Measurements from ENCODE around the gene FLCN.

Gene FLCN

DNA sequence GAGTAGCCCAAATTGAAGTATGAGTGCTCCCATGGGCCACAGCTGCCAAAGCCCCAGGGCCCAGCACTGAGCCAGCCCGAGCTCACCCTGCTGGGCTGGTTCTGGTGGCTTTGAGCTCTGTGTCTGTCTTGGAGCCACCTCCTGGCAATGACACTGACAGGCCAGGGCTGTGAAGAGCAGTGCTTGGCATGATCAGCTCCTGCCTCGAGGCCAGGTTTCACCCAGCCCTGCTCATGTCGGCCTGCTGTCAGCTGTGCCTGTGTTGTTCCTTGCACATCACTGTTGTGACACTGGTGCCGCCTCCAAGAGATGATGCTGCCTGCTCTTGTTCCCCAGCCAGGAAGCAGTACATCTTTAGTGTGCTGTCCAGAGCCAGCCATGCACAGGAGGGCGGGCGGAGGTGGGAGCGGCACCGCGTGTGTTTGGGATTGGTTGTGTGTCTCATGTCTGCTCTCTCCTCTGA lies 56.8 kb downstream of the FLCN start:
- Histone ChIP-seq H3K9ac (ENCODE audit: low read depth, low read length) (no peak overlapping the region), H3K27me3 (ENCODE audit: insufficient read depth, low read length, poor library complexity) (no peaks in the 10 kb centered on the region), H3K36me3 (ENCODE audit: insufficient read depth, low read length) (peaks cover 85% of the 10 kb centered on the region), H4K20me1 (ENCODE audit: insufficient read depth, low read length) (no peaks in the 10 kb centered on the region), H3K9me3 (ENCODE audit: insufficient read depth, low read length, severe bottlenecking) (no peaks in the 10 kb centered on the region), H3K79me2 (ENCODE audit: insufficient read depth, low read length) (no peaks in the 10 kb centered on the region), H3K4me1 (ENCODE audit: insufficient read depth, low read length) (no peaks in the 10 kb centered on the region), H2AFZ (ENCODE audit: low read depth, low read length) (no peak overlapping the region), H3K4me2 (ENCODE audit: insufficient read depth, low read length) (no peak overlapping the region), H3K27ac (ENCODE audit: low read length) (no peak overlapping the region), H3K4me3 (ENCODE audit: low read depth in 1 of 2, low read length in 2 of 2) (no peak overlapping the region)
- TF ChIP-seq, protein P1, sequence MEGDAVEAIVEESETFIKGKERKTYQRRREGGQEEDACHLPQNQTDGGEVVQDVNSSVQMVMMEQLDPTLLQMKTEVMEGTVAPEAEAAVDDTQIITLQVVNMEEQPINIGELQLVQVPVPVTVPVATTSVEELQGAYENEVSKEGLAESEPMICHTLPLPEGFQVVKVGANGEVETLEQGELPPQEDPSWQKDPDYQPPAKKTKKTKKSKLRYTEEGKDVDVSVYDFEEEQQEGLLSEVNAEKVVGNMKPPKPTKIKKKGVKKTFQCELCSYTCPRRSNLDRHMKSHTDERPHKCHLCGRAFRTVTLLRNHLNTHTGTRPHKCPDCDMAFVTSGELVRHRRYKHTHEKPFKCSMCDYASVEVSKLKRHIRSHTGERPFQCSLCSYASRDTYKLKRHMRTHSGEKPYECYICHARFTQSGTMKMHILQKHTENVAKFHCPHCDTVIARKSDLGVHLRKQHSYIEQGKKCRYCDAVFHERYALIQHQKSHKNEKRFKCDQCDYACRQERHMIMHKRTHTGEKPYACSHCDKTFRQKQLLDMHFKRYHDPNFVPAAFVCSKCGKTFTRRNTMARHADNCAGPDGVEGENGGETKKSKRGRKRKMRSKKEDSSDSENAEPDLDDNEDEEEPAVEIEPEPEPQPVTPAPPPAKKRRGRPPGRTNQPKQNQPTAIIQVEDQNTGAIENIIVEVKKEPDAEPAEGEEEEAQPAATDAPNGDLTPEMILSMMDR (IDR thresholded peaks at IDR 0.05; ENCODE audit: borderline replicate concordance, extremely low read depth, low read length, poor library complexity, severe bottlenecking) = no peak
- no peak for TF ChIP-seq EZH2 (IDR thresholded peaks at IDR 0.05; ENCODE audit: borderline replicate concordance, low read depth, low read length, severe bottlenecking)
- DNase-seq (no peak), ATAC-seq (ENCODE audit: insufficient read depth, low read depth) (no peak)

DNA sequence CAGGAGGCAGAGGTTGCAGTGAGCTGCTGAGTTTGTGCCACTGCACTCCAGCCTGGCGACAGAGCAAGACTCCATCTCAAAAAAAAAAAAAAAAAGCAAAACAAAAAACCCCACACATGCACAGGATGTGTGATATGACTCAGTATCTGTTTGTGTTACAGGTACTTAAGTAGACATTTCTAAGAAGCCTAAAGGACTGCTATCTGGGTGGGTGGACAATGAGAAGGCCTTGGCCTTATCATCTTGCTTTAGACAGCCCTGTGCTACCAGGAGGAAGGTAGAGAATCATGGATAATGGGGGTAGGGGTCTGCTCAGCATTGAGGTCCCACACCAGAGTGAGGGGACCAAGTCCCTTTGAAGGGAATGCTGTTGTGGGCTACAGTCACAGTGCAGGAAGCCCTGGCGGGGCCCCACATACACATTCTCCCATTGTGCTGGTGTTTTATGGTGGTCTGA lies 57.6 kb downstream of the FLCN start:
- H3K27ac ChIP-seq (ENCODE audit: low read length) = no peak overlapping the region
- no peak overlapping the region for H2AFZ ChIP-seq (ENCODE audit: low read depth, low read length)
- no peaks in the 10 kb centered on the region for H3K9me3 ChIP-seq (ENCODE audit: insufficient read depth, low read length, severe bottlenecking)
- H3K79me2 ChIP-seq (ENCODE audit: insufficient read depth, low read length) = no peaks in the 10 kb centered on the region
- H3K9ac ChIP-seq (ENCODE audit: low read depth, low read length) = no peak overlapping the region
- H3K4me2 ChIP-seq (ENCODE audit: insufficient read depth, low read length) = no peak overlapping the region
- ATAC-seq (ENCODE audit: insufficient read depth, low read depth) = no peak
- H3K4me1 ChIP-seq (ENCODE audit: insufficient read depth, low read length) = no peaks in the 10 kb centered on the region
- H4K20me1 ChIP-seq (ENCODE audit: insufficient read depth, low read length) = no peaks in the 10 kb centered on the region
- H3K27me3 ChIP-seq (ENCODE audit: insufficient read depth, low read length, poor library complexity) = no peaks in the 10 kb centered on the region
- no peak overlapping the region for H3K4me3 ChIP-seq (ENCODE audit: low read depth in 1 of 2, low read length in 2 of 2)
- no peak for TF ChIP-seq EZH2 (IDR thresholded peaks at IDR 0.05; ENCODE audit: borderline replicate concordance, low read depth, low read length, severe bottlenecking)
- TF ChIP-seq, protein P1 (IDR thresholded peaks at IDR 0.05; ENCODE audit: borderline replicate concordance, extremely low read depth, low read length, poor library complexity, severe bottlenecking) = no peak
- H3K36me3 ChIP-seq (ENCODE audit: insufficient read depth, low read length) = peaks cover 92% of the 10 kb centered on the region
- no peak for DNase-seq

DNA sequence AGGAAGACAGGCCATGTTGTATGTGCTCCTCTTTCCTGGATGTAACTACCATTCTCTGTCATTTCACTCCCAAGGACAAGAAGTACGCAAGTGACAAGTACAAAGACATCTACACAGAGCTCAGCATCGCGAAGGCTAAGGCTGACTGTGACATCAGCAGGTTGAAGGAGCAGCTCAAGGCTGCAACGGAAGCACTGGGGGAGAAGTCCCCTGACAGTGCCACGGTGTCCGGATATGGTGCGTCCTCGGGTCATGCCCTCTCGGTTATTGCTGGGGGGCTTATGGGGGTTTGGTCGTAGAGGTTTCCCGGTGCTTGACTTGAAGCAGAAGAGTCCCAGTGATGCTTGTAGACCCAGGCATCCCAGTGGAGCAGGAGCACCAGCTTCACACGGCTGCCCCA lies 59.8 kb downstream of the FLCN start:
- Histone ChIP-seq H4K20me1 (ENCODE audit: insufficient read depth, low read length) (no peaks in the 10 kb centered on the region), H3K9ac (ENCODE audit: low read depth, low read length) (no peak overlapping the region), H2AFZ (ENCODE audit: low read depth, low read length) (no peak overlapping the region), H3K79me2 (ENCODE audit: insufficient read depth, low read length) (no peaks in the 10 kb centered on the region), H3K9me3 (ENCODE audit: insufficient read depth, low read length, severe bottlenecking) (no peaks in the 10 kb centered on the region), H3K4me2 (ENCODE audit: insufficient read depth, low read length) (no peak overlapping the region), H3K4me1 (ENCODE audit: insufficient read depth, low read length) (no peaks in the 10 kb centered on the region), H3K36me3 (ENCODE audit: insufficient read depth, low read length) (peaks cover 96% of the 10 kb centered on the region), H3K4me3 (ENCODE audit: low read depth in 1 of 2, low read length in 2 of 2) (no peak overlapping the region), H3K27me3 (ENCODE audit: insufficient read depth, low read length, poor library complexity) (no peaks in the 10 kb centered on the region), H3K27ac (ENCODE audit: low read length) (no peak overlapping the region)
- ATAC-seq (ENCODE audit: insufficient read depth, low read depth) (no peak), DNase-seq (no peak)
- TF ChIP-seq EZH2 (IDR thresholded peaks at IDR 0.05; ENCODE audit: borderline replicate concordance, low read depth, low read length, severe bottlenecking) = no peak
- TF ChIP-seq, protein P1 (IDR thresholded peaks at IDR 0.05; ENCODE audit: borderline replicate concordance, extremely low read depth, low read length, poor library complexity, severe bottlenecking) = no peak

DNA sequence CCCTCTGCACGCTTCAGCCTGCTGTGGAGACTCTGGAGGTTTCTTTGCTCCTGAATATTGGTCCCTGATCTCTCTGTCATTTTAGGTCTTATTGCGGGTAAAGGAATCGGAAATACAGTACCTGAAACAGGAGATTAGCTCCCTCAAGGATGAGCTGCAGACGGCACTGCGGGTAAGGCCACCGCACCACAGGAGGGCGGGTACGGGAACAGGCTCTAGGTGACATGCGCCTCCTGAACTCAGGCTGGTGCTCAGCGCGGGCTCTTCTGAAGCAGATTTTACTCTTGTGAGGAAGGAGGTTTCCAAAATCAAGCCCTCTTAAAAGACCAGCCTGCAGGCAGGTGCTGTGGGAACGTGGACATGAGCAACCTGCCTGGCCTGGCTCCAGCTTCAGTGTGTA lies 60.6 kb downstream of the FLCN start:
- Histone ChIP-seq H3K27ac (ENCODE audit: low read length) (no peak overlapping the region), H3K9ac (ENCODE audit: low read depth, low read length) (no peak overlapping the region), H3K4me2 (ENCODE audit: insufficient read depth, low read length) (no peak overlapping the region), H3K36me3 (ENCODE audit: insufficient read depth, low read length) (peaks cover 96% of the 10 kb centered on the region), H3K4me1 (ENCODE audit: insufficient read depth, low read length) (no peaks in the 10 kb centered on the region), H2AFZ (ENCODE audit: low read depth, low read length) (no peak overlapping the region), H3K27me3 (ENCODE audit: insufficient read depth, low read length, poor library complexity) (no peaks in the 10 kb centered on the region), H3K4me3 (ENCODE audit: low read depth in 1 of 2, low read length in 2 of 2) (no peak overlapping the region), H3K9me3 (ENCODE audit: insufficient read depth, low read length, severe bottlenecking) (no peaks in the 10 kb centered on the region), H4K20me1 (ENCODE audit: insufficient read depth, low read length) (no peaks in the 10 kb centered on the region; the same call in 1 of the 2 replicates), H3K79me2 (ENCODE audit: insufficient read depth, low read length) (no peaks in the 10 kb centered on the region)
- DNase-seq = no peak
- TF ChIP-seq EZH2 (IDR thresholded peaks at IDR 0.05; ENCODE audit: borderline replicate concordance, low read depth, low read length, severe bottlenecking) = no peak
- no peak for ATAC-seq (ENCODE audit: insufficient read depth, low read depth)

Measured in DND-41 (cell line).